CD14-positive monocyte (primary cell): ENCODE results near the gene DEPDC5. TPM values are rescaled to one million over a fixed set of nuclear protein-coding genes. Genes with fewer than 3 reads are reported as not detected.

ENCODE experiments used
- DNase-seq, 3 donors: peaks; one replicate each; pipeline ENCODE4 v3.0.0-alpha.2; 2011 to 2022
- H2AFZ ChIP-seq: 2 replicates; pipeline ENCODE4 v1.6.0; 2012; ENCODE audit warnings: mild to moderate bottlenecking, low read depth, low read length, inconsistent platforms; ENCODE audit not compliant: insufficient read depth, poor library complexity, severe bottlenecking
- H3K27ac ChIP-seq, 2 donors: 1 replicate in 1 of 2; 2 replicates in 1 of 2; pipeline ENCODE4 v1.5.1; 2012 to 2013; ENCODE audit warnings: low read length in 2 of 2, control low read depth in 1 of 2, inconsistent platforms in 1 of 2, low read depth in 1 of 2, mild to moderate bottlenecking in 1 of 2
- H3K27me3 ChIP-seq, 2 donors: one replicate each; pipeline versions ENCODE4 v1.6.0 to v1.6.1; 2011 to 2013; ENCODE audit warnings: low read length in 2 of 2; ENCODE audit not compliant: control insufficient read depth in 2 of 2, insufficient read depth in 2 of 2
- H3K36me3 ChIP-seq, 2 donors: replicated peaks in 1 of 2; 1 replicate in 1 of 2; 2 replicates in 1 of 2; pipeline versions ENCODE4 v1.5.1 to v1.6.1; 2012 to 2013; ENCODE audit warnings: low read length in 2 of 2, control low read depth in 1 of 2, inconsistent platforms in 1 of 2, mild to moderate bottlenecking in 1 of 2; ENCODE audit not compliant: insufficient read depth in 2 of 2, control insufficient read depth in 1 of 2
- H3K4me1 ChIP-seq, 2 donors: 1 replicate in 1 of 2; 2 replicates in 1 of 2; pipeline versions ENCODE4 v1.5.1 to v1.6.1; 2012 to 2013; ENCODE audit warnings: low read length in 2 of 2, control low read depth in 1 of 2, inconsistent platforms in 1 of 2, mild to moderate bottlenecking in 1 of 2, moderate library complexity in 1 of 2; ENCODE audit not compliant: insufficient read depth in 2 of 2, control insufficient read depth in 1 of 2
- H3K4me2 ChIP-seq: replicated peaks from 2 replicates; pipeline ENCODE3; 2012; ENCODE audit warnings: low read length, moderate library complexity, mild to moderate bottlenecking; ENCODE audit not compliant: poor library complexity, severe bottlenecking; ENCODE audit errors: extremely low read depth
- H3K4me3 ChIP-seq, 3 experiments: fragments of 200-600 bp in 1 of 3; sonication (generic) in 1 of 3; replicated peaks in 1 of 3; 1 replicate in 2 of 3; 2 replicates in 1 of 3; pipeline ENCODE4 v1.5.1; 2011 to 2013; ENCODE audit warnings: low read length in 3 of 3, mild to moderate bottlenecking in 3 of 3, control low read depth in 2 of 3, low read depth in 2 of 3, inconsistent platforms in 1 of 3, moderate library complexity in 1 of 3
- H3K79me2 ChIP-seq: 2 replicates; pipeline ENCODE4 v1.6.0; 2012; ENCODE audit warnings: mild to moderate bottlenecking, control low read depth, inconsistent platforms, low read length, moderate library complexity; ENCODE audit not compliant: insufficient read depth
- H3K9ac ChIP-seq: 2 replicates; pipeline ENCODE4 v1.6.0; 2017; ENCODE audit warnings: low read length, mild to moderate bottlenecking; ENCODE audit not compliant: insufficient read depth, poor library complexity, severe bottlenecking
- H3K9me3 ChIP-seq, 2 donors: replicated peaks in 1 of 2; 1 replicate in 1 of 2; 2 replicates in 1 of 2; pipeline versions ENCODE4 v1.5.1 to v1.6.1; 2012 to 2013; ENCODE audit warnings: low read length in 2 of 2, control low read depth in 1 of 2; ENCODE audit not compliant: control insufficient read depth in 1 of 2, insufficient read depth in 1 of 2
- H4K20me1 ChIP-seq: 2 replicates; pipeline ENCODE4 v1.6.0; 2012; ENCODE audit warnings: mild to moderate bottlenecking, low read length, control low read depth, moderate library complexity; ENCODE audit not compliant: insufficient read depth
- H3K27ac Mint-ChIP-seq, 7 donors: one replicate each; pipeline ENCODE4 v1.8.0; 2020; ENCODE audit warnings: mild to moderate bottlenecking in 7 of 7, mixed read lengths in 7 of 7, moderate library complexity in 6 of 7, inconsistent platforms in 2 of 7
- H3K27me3 Mint-ChIP-seq, 3 donors: one replicate each; pipeline ENCODE4 v1.8.0; 2021 to 2022; ENCODE audit warnings: low read depth in 3 of 3, mild to moderate bottlenecking in 3 of 3, mixed read lengths in 3 of 3, moderate library complexity in 3 of 3, inconsistent platforms in 1 of 3
- H3K36me3 Mint-ChIP-seq, 2 donors: one replicate each; pipeline ENCODE4 v1.8.0; 2020; ENCODE audit warnings: mixed read lengths in 2 of 2, inconsistent platforms in 1 of 2, mild to moderate bottlenecking in 1 of 2
- H3K4me1 Mint-ChIP-seq: one replicate; pipeline ENCODE4 v1.8.0; 2020; ENCODE audit warnings: mild to moderate bottlenecking, mixed read lengths
- H3K4me3 Mint-ChIP-seq, 2 donors: one replicate each; pipeline ENCODE4 v1.8.0; 2020; ENCODE audit warnings: mild to moderate bottlenecking in 2 of 2, mixed read lengths in 2 of 2, moderate library complexity in 1 of 2
- H3K9me3 Mint-ChIP-seq, 7 donors: one replicate each; pipeline ENCODE4 v1.8.0; 2020 to 2022; ENCODE audit warnings: mixed read lengths in 7 of 7, mild to moderate bottlenecking in 6 of 7, moderate library complexity in 6 of 7, inconsistent platforms in 2 of 7
- CTCF ChIP-seq: fragments of 200-600 bp; IDR thresholded peaks from one replicate; pipeline ENCODE4 v1.8.0; 2022; ENCODE audit warnings: antibody characterized with exemption, mild to moderate bottlenecking
- WGBS: methylation state at CpG from one replicate; pipeline ENCODE4 v1.1.5; 2013; ENCODE audit warnings: missing lambda C conversion rate; ENCODE audit not compliant: insufficient coverage; 5-methylcytosine and 5-hydroxymethylcytosine counted together
- intact Hi-C, 2 donors: fragments of 100-400 bp; cut with micrococcal nuclease; formaldehyde crosslinking; loops; one replicate each; pipeline versions ENCODE4 v1.15.0 to v1.15.1; 2023
- polyA plus RNA-seq, 3 donors: library from polyadenylated mRNA; depleted of rRNA in 1 of 3; unstranded in 2 of 3; stranded (reverse) in 1 of 3; fragments of 300-500 nt in 2 of 3; fragments of >200 nt in 1 of 3; fragmentation: Illumina TruSeq in 2 of 3; gene quantifications; 1 replicate in 2 of 3; 2 replicates in 1 of 3; pipeline ENCODE4 v1.2.3, GENCODE V29; 2012 to 2021

The DEPDC5 gene
- polyA plus RNA-seq, 3 donors = 2.2 to 19.5 (median 4.1) TPM

- intact Hi-C loops = no loop called here
- TF ChIP-seq CTCF = no peak
- peaks cover 0 to 1% (median 0%) of the 10 kb centered on the region in 3 donors for H3K27me3 Mint-ChIP-seq
- Histone ChIP-seq H3K27me3 (no peaks in the 10 kb centered on the region), H3K9me3 (no peaks in the 10 kb centered on the region), H3K4me2 (no peak overlapping the region), H3K9ac (no peak overlapping the region), H3K79me2 (no peaks in the 10 kb centered on the region), H3K36me3 (peaks cover 73 to 97% of the 10 kb centered on the region in 2 donors), H4K20me1 (no peaks in the 10 kb centered on the region), H3K4me1 (no peaks in the 10 kb centered on the region), H3K4me3 (no peak overlapping the region), H2AFZ (no peak overlapping the region), H3K27ac (no peak overlapping the region)
- no peak for DNase-seq
- 94% methylated on average over 5 of the region's 6 CpGs for WGBS
- H3K9me3 Mint-ChIP-seq = peaks cover 0 to 2% (median 0%) of the 10 kb centered on the region in 7 donors
- H3K4me1 Mint-ChIP-seq = no peaks in the 10 kb centered on the region
- H3K36me3 Mint-ChIP-seq = peaks cover 69 to 81% of the 10 kb centered on the region in 2 donors
- peak overlapping the region in 1 of 7 donors; percentile 8 for H3K27ac Mint-ChIP-seq
- no peak overlapping the region for H3K4me3 Mint-ChIP-seq
Observed at GRCh38 chr22:31853736-31854495, 100.1 kb downstream of the DEPDC5 start.

- Histone ChIP-seq H3K4me2 (no peak overlapping the region), H4K20me1 (no peaks in the 10 kb centered on the region), H3K36me3 (peaks cover 69 to 93% of the 10 kb centered on the region in 2 donors), H3K27me3 (no peaks in the 10 kb centered on the region), H3K79me2 (no peaks in the 10 kb centered on the region), H3K27ac (no peak overlapping the region), H3K9ac (no peak overlapping the region), H3K4me1 (no peaks in the 10 kb centered on the region), H3K9me3 (no peaks in the 10 kb centered on the region), H2AFZ (no peak overlapping the region), H3K4me3 (no peak overlapping the region)
- H3K27ac Mint-ChIP-seq = no peak overlapping the region
- H3K4me1 Mint-ChIP-seq = no peaks in the 10 kb centered on the region
- no peak overlapping the region for H3K4me3 Mint-ChIP-seq
- intact Hi-C loops = no loop called here
- peaks cover 72 to 86% of the 10 kb centered on the region in 2 donors for H3K36me3 Mint-ChIP-seq
- no peaks in the 10 kb centered on the region for H3K27me3 Mint-ChIP-seq
- 100% methylated on average over 1 of the region's 9 CpGs for WGBS
- no peaks in the 10 kb centered on the region for H3K9me3 Mint-ChIP-seq
- TF ChIP-seq CTCF = no peak
- no peak for DNase-seq
Observed at GRCh38 chr22:31857247-31857646, 103.4 kb downstream of the DEPDC5 start.
